Loucy (cell line): ENCODE results near the gene DNM1.

ENCODE experiments used
- CTCF ChIP-seq: fragments of 200-600 bp; sonication (generic); conservative IDR thresholded peaks from 2 replicates; pipeline ENCODE4 v1.5.1; 2014; ENCODE audit warnings: mild to moderate bottlenecking, antibody characterized with exemption, low read length
- EZH2phosphoT487 ChIP-seq: fragments of 200-600 bp; IDR thresholded peaks from 2 replicates; pipeline ENCODE4 v1.6.1; 2018; ENCODE audit warnings: antibody characterized with exemption, mild to moderate bottlenecking, moderate library complexity, borderline replicate concordance

GRCh38 chr9:128276574-128277270 lies 73.5 kb downstream of the DNM1 start:
- TF ChIP-seq CTCF (no peak), EZH2phosphoT487 (no peak)
